Parathyroid adenoma (tissue), 2 donors: Measurements from ENCODE around the gene UBE2E1.

Experiments
- H2AFZ ChIP-seq: fragments of 300-600 bp; sonication (generic); one replicate; pipeline ENCODE4 v1.7.0; 2017; ENCODE audit warnings: antibody characterized with exemption, mild to moderate bottlenecking
- H3K27ac ChIP-seq: fragments of 300-600 bp; sonication (generic); one replicate; pipeline ENCODE4 v1.7.0; 2017
- H3K27me3 ChIP-seq: fragments of 300-600 bp; sonication (generic); one replicate; pipeline ENCODE4 v1.7.0; 2017; ENCODE audit warnings: low read length; ENCODE audit not compliant: control insufficient read depth, insufficient read depth
- H3K36me3 ChIP-seq: fragments of 300-600 bp; sonication (generic); one replicate; pipeline ENCODE4 v1.7.0; 2017; ENCODE audit warnings: low read length; ENCODE audit not compliant: control insufficient read depth, insufficient read depth
- H3K4me1 ChIP-seq: fragments of 300-600 bp; sonication (generic); one replicate; pipeline ENCODE4 v1.7.0; 2017; ENCODE audit warnings: control low read depth
- H3K4me2 ChIP-seq: fragments of 300-600 bp; sonication (generic); one replicate; pipeline ENCODE4 v1.7.0; 2017; ENCODE audit warnings: low read length
- H3K4me3 ChIP-seq: fragments of 300-600 bp; sonication (generic); one replicate; pipeline ENCODE4 v1.7.0; 2017; ENCODE audit warnings: low read depth, low read length
- H3K79me2 ChIP-seq: fragments of 300-600 bp; sonication (generic); one replicate; pipeline ENCODE4 v1.7.0; 2017; ENCODE audit warnings: control low read depth
- H3K9ac ChIP-seq: fragments of 300-600 bp; sonication (generic); one replicate; pipeline ENCODE4 v1.7.0; 2017; ENCODE audit warnings: mild to moderate bottlenecking
- H3K9me3 ChIP-seq: fragments of 300-600 bp; sonication (generic); one replicate; pipeline ENCODE4 v1.7.0; 2017; ENCODE audit warnings: low read length; ENCODE audit not compliant: control insufficient read depth
- TF ChIP-seq, protein P1 (sequence below): fragments of 300-600 bp; sonication (generic); IDR thresholded peaks from one replicate; pipeline ENCODE4 v1.7.0; 2017; ENCODE audit warnings: antibody characterized with exemption, mild to moderate bottlenecking
- donor health status: primary hyperparathyroidism.

UBE2E1 gene

GRCh38 chr3:23798876-23799275, 6.9 kb upstream of the UBE2E1 start:
- Histone ChIP-seq H3K36me3 (no peaks in the 10 kb centered on the region), H3K4me1 (no peaks in the 10 kb centered on the region), H3K79me2 (no peaks in the 10 kb centered on the region), H3K9me3 (no peaks in the 10 kb centered on the region), H2AFZ (no peak overlapping the region), H3K4me2 (no peak overlapping the region), H3K4me3 (no peak overlapping the region), H3K27me3 (no peaks in the 10 kb centered on the region), H3K9ac (no peak overlapping the region), H3K27ac (no peak overlapping the region)
- TF ChIP-seq, protein P1, sequence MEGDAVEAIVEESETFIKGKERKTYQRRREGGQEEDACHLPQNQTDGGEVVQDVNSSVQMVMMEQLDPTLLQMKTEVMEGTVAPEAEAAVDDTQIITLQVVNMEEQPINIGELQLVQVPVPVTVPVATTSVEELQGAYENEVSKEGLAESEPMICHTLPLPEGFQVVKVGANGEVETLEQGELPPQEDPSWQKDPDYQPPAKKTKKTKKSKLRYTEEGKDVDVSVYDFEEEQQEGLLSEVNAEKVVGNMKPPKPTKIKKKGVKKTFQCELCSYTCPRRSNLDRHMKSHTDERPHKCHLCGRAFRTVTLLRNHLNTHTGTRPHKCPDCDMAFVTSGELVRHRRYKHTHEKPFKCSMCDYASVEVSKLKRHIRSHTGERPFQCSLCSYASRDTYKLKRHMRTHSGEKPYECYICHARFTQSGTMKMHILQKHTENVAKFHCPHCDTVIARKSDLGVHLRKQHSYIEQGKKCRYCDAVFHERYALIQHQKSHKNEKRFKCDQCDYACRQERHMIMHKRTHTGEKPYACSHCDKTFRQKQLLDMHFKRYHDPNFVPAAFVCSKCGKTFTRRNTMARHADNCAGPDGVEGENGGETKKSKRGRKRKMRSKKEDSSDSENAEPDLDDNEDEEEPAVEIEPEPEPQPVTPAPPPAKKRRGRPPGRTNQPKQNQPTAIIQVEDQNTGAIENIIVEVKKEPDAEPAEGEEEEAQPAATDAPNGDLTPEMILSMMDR = no peak

DNA sequence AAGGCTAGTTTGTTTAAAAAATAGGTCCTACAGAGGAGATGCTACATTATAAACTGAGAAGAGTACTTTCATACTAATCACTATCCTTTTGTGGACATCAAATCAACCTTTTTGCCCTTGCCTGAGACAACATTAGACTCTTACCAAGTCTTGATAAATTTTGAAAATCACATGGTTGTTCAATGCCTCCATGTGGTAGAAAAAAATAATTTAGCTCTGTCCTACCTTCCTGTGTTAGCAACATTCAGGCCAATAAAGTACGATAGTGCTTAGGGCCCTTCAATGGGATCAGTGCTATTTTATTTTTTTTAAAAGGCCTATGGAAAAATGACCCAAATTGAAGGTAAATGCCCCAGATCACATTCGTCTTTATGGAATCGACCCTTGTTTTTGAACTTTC, 5.0 kb upstream of the UBE2E1 start:
- Histone ChIP-seq H3K4me3 (no peak overlapping the region), H3K27me3 (no peaks in the 10 kb centered on the region), H2AFZ (no peak overlapping the region), H3K36me3 (no peaks in the 10 kb centered on the region), H3K27ac (no peak overlapping the region), H3K4me1 (no peaks in the 10 kb centered on the region), H3K4me2 (no peak overlapping the region), H3K9me3 (no peaks in the 10 kb centered on the region), H3K79me2 (no peaks in the 10 kb centered on the region), H3K9ac (no peak overlapping the region)
- TF ChIP-seq, protein P1 = no peak

DNA sequence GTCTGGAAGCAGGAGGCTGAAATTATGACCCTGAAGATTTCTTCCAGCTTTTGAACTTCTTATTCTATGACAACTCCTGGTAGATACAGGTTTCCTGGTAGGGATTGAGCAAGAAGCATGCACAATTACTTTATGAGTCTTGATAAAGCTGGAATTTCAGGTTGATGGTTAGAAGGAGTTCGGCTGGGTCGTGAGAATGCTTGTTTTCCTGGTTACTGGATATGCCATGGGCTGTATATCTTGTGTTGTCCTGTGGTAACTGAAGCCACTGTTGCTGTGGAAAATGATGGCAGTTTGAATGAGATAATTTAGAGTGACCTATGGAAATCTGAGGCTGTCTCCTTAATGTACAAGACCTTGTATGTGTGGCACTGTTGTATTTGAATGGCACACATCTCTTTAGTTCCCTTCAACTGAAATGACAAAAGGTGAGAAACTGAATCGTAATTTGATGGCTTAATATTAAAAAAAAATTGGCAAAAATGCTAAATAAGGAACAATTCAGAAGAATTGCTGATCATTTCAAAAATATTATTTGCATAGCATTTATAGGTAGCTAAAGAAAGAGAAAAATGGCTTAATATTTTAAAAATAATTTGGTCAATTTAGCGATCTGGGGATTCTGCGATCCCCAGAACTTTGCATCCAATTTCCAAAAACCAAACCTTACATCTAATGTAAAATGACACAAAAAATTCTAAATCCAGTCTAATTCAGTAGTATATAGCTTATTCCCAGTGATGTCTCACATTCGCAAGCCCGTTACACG, 1.1 kb upstream of the UBE2E1 start:
- Histone ChIP-seq H3K79me2 (no peaks in the 10 kb centered on the region), H3K27me3 (no peaks in the 10 kb centered on the region), H3K4me3 (peak overlapping the region; percentile 77), H3K36me3 (no peaks in the 10 kb centered on the region), H3K9ac (no peak overlapping the region), H3K4me2 (peak overlapping the region; percentile 64), H3K27ac (no peak overlapping the region), H2AFZ (no peak overlapping the region), H3K4me1 (no peaks in the 10 kb centered on the region), H3K9me3 (no peaks in the 10 kb centered on the region)
- TF ChIP-seq, protein P1 = no peak

- Histone ChIP-seq H3K27me3 (no peaks in the 10 kb centered on the region), H3K79me2 (no peaks in the 10 kb centered on the region), H3K9me3 (no peaks in the 10 kb centered on the region), H3K9ac (no peak overlapping the region), H3K36me3 (no peaks in the 10 kb centered on the region), H2AFZ (peak overlapping the region; percentile 94), H3K4me1 (no peaks in the 10 kb centered on the region), H3K4me3 (peak overlapping the region; percentile 77), H3K27ac (no peak overlapping the region), H3K4me2 (peak overlapping the region; percentile 64)
- TF ChIP-seq, protein P1 = no peak
Measured at GRCh38 chr3:23805210-23805632, 534 bp upstream of the UBE2E1 start.
